Measurements from ENCODE around the gene CPA5. TPM values are rescaled to one million over a fixed set of nuclear protein-coding genes. Genes with fewer than 3 reads are reported as not detected.

The CPA5 gene
- total RNA-seq, 1 experiment from 2014 or later, result not detected

- no peak overlapping the region for H3K27ac Mint-ChIP-seq
- H3K36me3 Mint-ChIP-seq, result no peaks in the 10 kb centered on the region
- no peaks in the 10 kb centered on the region for H3K4me1 Mint-ChIP-seq
- CTCF ChIA-PET, result no interaction called here
- no peak for DNase-seq (ENCODE audit: low spot score)
- H3K9me3 Mint-ChIP-seq, result peaks cover 10% of the 10 kb centered on the region
- no peak for ATAC-seq
- no peak for TF ChIP-seq ZNF121 (CRISPR knock-in tag; IDR thresholded peaks at IDR 0.05)
- TF ChIP-seq, protein P1, sequence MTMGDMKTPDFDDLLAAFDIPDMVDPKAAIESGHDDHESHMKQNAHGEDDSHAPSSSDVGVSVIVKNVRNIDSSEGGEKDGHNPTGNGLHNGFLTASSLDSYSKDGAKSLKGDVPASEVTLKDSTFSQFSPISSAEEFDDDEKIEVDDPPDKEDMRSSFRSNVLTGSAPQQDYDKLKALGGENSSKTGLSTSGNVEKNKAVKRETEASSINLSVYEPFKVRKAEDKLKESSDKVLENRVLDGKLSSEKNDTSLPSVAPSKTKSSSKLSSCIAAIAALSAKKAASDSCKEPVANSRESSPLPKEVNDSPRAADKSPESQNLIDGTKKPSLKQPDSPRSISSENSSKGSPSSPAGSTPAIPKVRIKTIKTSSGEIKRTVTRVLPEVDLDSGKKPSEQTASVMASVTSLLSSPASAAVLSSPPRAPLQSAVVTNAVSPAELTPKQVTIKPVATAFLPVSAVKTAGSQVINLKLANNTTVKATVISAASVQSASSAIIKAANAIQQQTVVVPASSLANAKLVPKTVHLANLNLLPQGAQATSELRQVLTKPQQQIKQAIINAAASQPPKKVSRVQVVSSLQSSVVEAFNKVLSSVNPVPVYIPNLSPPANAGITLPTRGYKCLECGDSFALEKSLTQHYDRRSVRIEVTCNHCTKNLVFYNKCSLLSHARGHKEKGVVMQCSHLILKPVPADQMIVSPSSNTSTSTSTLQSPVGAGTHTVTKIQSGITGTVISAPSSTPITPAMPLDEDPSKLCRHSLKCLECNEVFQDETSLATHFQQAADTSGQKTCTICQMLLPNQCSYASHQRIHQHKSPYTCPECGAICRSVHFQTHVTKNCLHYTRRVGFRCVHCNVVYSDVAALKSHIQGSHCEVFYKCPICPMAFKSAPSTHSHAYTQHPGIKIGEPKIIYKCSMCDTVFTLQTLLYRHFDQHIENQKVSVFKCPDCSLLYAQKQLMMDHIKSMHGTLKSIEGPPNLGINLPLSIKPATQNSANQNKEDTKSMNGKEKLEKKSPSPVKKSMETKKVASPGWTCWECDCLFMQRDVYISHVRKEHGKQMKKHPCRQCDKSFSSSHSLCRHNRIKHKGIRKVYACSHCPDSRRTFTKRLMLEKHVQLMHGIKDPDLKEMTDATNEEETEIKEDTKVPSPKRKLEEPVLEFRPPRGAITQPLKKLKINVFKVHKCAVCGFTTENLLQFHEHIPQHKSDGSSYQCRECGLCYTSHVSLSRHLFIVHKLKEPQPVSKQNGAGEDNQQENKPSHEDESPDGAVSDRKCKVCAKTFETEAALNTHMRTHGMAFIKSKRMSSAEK (CRISPR knock-in tag; IDR thresholded peaks at IDR 0.05; ENCODE audit: borderline replicate concordance), result no peak
- TF ChIP-seq PREB (CRISPR knock-in tag; IDR thresholded peaks at IDR 0.05; ENCODE audit: borderline replicate concordance), result no peak
- TF ChIP-seq, protein P2, sequence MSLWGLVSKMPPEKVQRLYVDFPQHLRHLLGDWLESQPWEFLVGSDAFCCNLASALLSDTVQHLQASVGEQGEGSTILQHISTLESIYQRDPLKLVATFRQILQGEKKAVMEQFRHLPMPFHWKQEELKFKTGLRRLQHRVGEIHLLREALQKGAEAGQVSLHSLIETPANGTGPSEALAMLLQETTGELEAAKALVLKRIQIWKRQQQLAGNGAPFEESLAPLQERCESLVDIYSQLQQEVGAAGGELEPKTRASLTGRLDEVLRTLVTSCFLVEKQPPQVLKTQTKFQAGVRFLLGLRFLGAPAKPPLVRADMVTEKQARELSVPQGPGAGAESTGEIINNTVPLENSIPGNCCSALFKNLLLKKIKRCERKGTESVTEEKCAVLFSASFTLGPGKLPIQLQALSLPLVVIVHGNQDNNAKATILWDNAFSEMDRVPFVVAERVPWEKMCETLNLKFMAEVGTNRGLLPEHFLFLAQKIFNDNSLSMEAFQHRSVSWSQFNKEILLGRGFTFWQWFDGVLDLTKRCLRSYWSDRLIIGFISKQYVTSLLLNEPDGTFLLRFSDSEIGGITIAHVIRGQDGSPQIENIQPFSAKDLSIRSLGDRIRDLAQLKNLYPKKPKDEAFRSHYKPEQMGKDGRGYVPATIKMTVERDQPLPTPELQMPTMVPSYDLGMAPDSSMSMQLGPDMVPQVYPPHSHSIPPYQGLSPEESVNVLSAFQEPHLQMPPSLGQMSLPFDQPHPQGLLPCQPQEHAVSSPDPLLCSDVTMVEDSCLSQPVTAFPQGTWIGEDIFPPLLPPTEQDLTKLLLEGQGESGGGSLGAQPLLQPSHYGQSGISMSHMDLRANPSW (CRISPR knock-in tag; conservative IDR thresholded peaks at IDR 0.05; ENCODE audit: low read depth), result no peak
- POLR2A ChIA-PET, result interaction anchor here (0.6 kb wide), 1 partner anchor 25 kb away, joined by 3 read pairs; no protein-coding TSS in a partner anchor
- H3K4me3 Mint-ChIP-seq, result no peak overlapping the region
- no peaks in the 10 kb centered on the region; the same call in 1 of the 2 replicates for H3K27me3 Mint-ChIP-seq (ENCODE audit: low read depth)
Observed at GRCh38 chr7:130297628-130298543, 46.7 kb upstream of the CPA5 start.

GRCh38 chr7:130298544-130299326, 45.9 kb upstream of the CPA5 start:
- CTCF ChIA-PET, result no interaction called here

More at GRCh38 chr7:130298544-130299326, 45.9 kb upstream of the CPA5 start:
- Mint-ChIP-seq H3K27me3 (ENCODE audit: low read depth) (no peaks in the 10 kb centered on the region; the same call in 1 of the 2 replicates), H3K27ac (no peak overlapping the region), H3K4me3 (no peak overlapping the region), H3K4me1 (no peaks in the 10 kb centered on the region), H3K9me3 (peaks cover 10% of the 10 kb centered on the region), H3K36me3 (no peaks in the 10 kb centered on the region)
- no peak for DNase-seq (ENCODE audit: low spot score)
- POLR2A ChIA-PET, result no interaction called here
- TF ChIP-seq KAT7 (CRISPR knock-in tag; IDR thresholded peaks at IDR 0.05; ENCODE audit: borderline replicate concordance) (no peak), ZNF121 (CRISPR knock-in tag; IDR thresholded peaks at IDR 0.05) (no peak), ARID4B (CRISPR knock-in tag; IDR thresholded peaks at IDR 0.05; ENCODE audit: borderline replicate concordance) (no peak), FOXJ3 (CRISPR knock-in tag; IDR thresholded peaks at IDR 0.05; ENCODE audit: borderline replicate concordance) (no peak), USF2 (CRISPR knock-in tag; IDR thresholded peaks at IDR 0.05) (no peak), IRF2 (CRISPR knock-in tag; IDR thresholded peaks at IDR 0.05; ENCODE audit: borderline replicate concordance, low read depth) (no peak)
- TF ChIP-seq, protein P3, sequence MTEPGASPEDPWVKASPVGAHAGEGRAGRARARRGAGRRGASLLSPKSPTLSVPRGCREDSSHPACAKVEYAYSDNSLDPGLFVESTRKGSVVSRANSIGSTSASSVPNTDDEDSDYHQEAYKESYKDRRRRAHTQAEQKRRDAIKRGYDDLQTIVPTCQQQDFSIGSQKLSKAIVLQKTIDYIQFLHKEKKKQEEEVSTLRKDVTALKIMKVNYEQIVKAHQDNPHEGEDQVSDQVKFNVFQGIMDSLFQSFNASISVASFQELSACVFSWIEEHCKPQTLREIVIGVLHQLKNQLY (CRISPR knock-in tag; IDR thresholded peaks at IDR 0.05), result no peak
- no peak for ATAC-seq
